Epidermal melanocyte (primary cell): ENCODE results near the gene TGFBRAP1.

Source experiments
- DNase-seq: peaks from one replicate; pipeline ENCODE4 v3.0.0; 2011; ENCODE audit warnings: low spot score; ENCODE audit not compliant: insufficient read length

TGFBRAP1 gene

GRCh38 chr2:105329561-105330495 is at the start of gene TGFBRAP1:
TSS of gene TGFBRAP1 (minus strand) at chr2:105329735. CDS start at chr2:105308301, 21,434 bp downstream.
- DNase-seq, result no peak

DNA sequence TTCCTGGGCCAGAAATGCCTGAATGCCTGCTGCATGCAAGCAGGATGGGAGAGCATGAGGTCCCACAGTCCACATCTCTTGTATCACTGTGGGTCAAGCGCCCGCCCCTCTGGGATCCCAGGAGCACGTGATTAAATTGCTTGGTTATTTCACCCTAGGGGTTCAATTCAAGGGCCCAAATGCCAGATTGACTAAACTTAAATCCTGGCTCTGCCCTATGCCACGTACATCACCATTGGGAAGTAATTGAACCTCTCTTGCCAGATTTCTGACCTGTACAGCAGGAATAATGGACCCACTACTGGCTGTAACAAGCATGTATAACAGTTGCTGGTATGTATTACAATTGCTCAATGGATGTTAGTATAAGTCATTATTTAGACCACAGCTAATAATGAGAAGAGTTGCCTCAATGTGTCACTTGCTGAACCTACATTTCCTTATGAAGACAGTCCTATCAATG is 49.4 kb upstream of the TGFBRAP1 start:
- DNase-seq, result no peak

GRCh38 chr2:105378276-105378840 is 48.8 kb upstream of the TGFBRAP1 start:
- no peak for DNase-seq

DNA sequence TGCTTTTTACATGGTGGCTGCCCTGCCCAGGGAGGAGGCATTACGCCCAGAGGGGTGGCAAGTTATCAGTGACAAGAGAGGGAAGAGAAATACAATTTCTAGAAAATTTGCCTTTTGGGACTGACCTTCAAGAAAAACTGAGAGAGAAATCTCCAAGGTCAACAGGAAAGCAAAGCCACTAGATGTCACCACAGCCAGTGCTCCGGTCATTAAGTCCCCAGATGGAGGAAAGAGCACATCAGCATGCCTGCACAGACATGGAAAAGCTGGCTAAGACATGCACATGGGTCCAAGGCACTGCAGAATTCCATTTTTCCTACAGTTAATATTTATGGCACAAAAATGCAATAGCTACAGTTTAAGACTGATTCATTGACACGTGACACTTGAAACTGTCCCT is 48.3 kb upstream of the TGFBRAP1 start:
- no peak for DNase-seq

- DNase-seq, result no peak
Observed at GRCh38 chr2:105376789-105377240, 47.3 kb upstream of the TGFBRAP1 start.

- DNase-seq, result no peak
Observed at GRCh38 chr2:105376010-105376409, 46.5 kb upstream of the TGFBRAP1 start.

- no peak for DNase-seq
Observed at GRCh38 chr2:105375001-105375561, 45.5 kb upstream of the TGFBRAP1 start.

- DNase-seq, result no peak
Observed at GRCh38 chr2:105373895-105374401, 44.4 kb upstream of the TGFBRAP1 start.

- no peak for DNase-seq
Observed at GRCh38 chr2:105373344-105373781, 43.8 kb upstream of the TGFBRAP1 start.

GRCh38 chr2:105371810-105372209 is 42.3 kb upstream of the TGFBRAP1 start:
- DNase-seq, result no peak

GRCh38 chr2:105371156-105371555 is 41.6 kb upstream of the TGFBRAP1 start:
- no peak for DNase-seq

DNA sequence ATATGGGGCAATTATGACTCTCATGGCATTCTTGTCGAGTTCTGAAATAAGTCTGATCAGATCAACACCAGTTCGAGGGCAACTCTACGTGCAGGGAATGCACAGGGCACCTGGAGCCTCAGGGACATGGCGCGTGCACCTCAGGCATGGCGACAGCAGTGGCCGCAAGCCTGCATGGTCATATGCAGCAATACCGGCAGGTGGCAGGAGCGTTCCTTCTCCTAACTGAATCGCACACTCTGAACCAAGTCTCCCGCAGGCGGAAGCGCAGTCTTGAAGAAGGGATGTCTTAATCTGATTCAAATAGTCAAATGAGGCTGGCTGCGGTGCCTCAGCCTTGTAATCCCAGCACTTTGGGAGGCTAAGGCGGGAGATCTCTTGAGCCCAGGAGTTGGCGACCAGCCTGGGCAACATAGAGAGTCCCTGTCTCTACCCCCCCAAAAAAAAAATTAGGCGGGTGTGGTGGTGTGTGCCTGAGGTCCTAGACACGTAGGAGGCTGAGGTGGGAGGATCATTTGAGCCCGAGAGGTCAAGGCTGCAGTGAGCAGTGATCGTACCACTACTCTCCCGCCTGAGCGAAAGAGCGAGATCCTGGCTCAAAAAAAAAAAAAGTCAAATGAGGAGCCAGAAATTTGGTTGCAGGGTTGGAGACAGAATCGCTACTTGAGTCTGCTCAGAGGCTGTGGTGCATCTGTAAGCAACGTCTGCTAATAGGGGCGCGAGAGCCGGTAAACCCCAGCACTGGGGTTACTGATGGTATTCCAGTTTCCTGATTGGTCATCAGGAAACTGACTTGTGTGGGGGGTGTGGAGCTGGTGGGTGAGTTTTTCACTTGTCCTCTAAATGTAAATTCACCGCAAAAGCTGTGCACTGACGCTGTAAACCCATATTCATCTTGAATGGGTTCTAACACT is 40.5 kb upstream of the TGFBRAP1 start:
- DNase-seq, result peak; percentile 60

DNA sequence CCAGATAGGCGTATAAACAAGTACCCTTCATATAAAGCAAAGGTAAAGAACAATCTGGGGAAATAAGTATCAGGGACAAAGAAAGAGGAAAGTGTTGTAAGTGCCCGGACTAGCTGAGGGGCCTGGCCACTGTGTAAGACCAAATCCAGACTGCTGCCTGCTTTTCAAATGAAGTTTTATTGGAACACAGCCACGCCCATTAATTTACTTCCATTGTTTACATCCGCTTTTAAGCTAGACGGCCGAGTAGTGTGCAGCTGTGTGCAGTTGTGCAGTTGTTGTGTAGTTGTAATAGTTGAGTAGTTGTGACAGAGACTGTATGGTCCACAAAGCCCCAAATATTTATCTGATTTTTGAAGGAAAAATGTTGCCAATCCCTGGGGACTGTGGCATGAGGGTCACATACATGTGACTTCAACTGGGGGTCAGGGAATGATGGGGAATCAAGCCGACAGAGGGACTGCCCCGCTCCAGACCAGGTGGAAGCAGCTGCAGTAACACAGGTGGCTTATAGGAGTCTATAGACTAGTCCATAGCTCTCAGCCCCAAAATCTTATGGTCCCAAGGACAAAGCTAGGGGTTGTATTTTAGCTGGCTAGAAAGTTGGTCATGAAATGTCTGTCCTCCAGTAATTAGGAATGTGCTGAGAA is 39.3 kb upstream of the TGFBRAP1 start:
- no peak for DNase-seq

- no peak for DNase-seq
Observed at GRCh38 chr2:105365206-105365605, 35.7 kb upstream of the TGFBRAP1 start.

GRCh38 chr2:105364436-105365139 is 35.1 kb upstream of the TGFBRAP1 start:
- no peak for DNase-seq

DNA sequence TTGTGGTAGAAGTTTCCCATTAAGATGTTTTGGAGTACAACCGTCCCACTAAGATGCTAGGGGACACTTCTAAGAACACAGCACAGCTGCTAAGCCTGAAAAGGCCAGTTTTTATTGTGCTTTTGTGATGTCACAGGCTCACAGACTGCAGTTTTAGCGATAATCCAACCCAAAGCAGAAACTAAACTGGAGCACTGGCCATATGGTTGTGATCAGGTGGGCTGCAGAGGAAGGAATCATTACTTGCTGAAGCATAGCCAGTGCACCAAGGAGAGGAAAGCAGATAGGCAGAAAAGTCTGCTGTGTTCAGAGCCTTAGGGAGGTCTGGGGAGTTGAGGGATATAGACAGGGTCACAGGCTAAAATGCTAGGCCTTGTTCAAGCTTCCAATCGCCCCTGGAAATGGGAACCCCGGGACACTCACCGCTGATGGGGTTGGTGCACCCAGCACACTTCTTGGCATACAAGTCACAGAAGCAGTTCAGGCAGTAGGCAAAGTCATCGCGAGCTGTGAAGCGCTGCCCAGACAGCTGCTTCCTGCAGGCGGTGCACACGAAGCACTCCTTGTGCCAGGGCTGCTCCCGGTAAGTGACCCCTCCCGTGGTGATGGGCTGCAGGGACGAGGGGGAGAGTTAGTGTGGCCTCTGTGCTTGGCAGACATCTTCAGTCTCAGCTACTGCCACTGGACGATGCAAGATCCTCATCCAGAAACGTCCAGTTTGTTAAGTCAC is 33.5 kb upstream of the TGFBRAP1 start:
- DNase-seq, result no peak

- DNase-seq, result no peak
Observed at GRCh38 chr2:105361102-105361889, 31.8 kb upstream of the TGFBRAP1 start.

- DNase-seq, result no peak
Observed at GRCh38 chr2:105358593-105358992, 29.1 kb upstream of the TGFBRAP1 start.
